DOHH2 (cell line): ENCODE measurements around the gene FAT4.

ENCODE experiments used
- EZH2phosphoT487 ChIP-seq: fragments of 200-600 bp; sonication (generic); IDR thresholded peaks from 2 replicates; pipeline ENCODE4 v1.6.1; 2017; ENCODE audit warnings: borderline replicate concordance, mild to moderate bottlenecking, antibody characterized with exemption, low read length, moderate library complexity, mixed read lengths
- TF ChIP-seq, protein P1 (sequence below): fragments of 200-600 bp; sonication (generic); IDR thresholded peaks from one replicate; pipeline ENCODE4 v1.5.1; 2014; ENCODE audit warnings: antibody characterized with exemption, mild to moderate bottlenecking, low read depth, low read length; ENCODE audit not compliant: poor library complexity, severe bottlenecking

DNA sequence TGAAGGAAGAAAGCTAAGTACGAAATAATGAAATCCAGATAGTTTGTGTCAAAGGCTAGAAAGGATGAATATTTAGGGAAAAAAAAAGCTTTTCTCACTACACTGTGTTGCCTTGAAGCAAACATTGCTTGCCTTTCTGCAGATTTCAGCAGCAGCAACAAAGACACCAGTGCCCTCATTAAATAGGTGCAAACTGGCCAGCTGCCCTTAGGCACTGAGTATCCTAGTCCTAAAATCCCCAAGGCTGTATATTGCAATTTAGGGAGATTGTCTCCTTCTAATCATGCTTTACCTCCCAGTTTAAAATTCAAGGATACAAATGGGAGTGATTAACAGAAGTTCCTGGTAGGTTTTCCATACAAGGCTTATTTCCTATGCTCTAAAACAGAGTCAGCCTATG lies 8.6 kb upstream of the FAT4 start:
- TF ChIP-seq, protein P1, sequence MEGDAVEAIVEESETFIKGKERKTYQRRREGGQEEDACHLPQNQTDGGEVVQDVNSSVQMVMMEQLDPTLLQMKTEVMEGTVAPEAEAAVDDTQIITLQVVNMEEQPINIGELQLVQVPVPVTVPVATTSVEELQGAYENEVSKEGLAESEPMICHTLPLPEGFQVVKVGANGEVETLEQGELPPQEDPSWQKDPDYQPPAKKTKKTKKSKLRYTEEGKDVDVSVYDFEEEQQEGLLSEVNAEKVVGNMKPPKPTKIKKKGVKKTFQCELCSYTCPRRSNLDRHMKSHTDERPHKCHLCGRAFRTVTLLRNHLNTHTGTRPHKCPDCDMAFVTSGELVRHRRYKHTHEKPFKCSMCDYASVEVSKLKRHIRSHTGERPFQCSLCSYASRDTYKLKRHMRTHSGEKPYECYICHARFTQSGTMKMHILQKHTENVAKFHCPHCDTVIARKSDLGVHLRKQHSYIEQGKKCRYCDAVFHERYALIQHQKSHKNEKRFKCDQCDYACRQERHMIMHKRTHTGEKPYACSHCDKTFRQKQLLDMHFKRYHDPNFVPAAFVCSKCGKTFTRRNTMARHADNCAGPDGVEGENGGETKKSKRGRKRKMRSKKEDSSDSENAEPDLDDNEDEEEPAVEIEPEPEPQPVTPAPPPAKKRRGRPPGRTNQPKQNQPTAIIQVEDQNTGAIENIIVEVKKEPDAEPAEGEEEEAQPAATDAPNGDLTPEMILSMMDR, result no peak
- TF ChIP-seq EZH2phosphoT487, result no peak
